Ovary (tissue), 3 donors: ENCODE measurements around the gene TTC39B.

Experiments
- POLR2A ChIP-seq: fragments of 450-650 bp; IDR thresholded peaks from one replicate; pipeline ENCODE4 v1.6.1; 2017; ENCODE audit warnings: antibody characterized with exemption, mild to moderate bottlenecking, moderate library complexity
- TF ChIP-seq, protein P1 (sequence below), 3 donors: fragments of 450-650 bp in 2 of 3; fragments of 200-600 bp in 1 of 3; IDR thresholded peaks; one replicate each; pipeline versions ENCODE4 v1.5.1 to v1.8.0; 2016 to 2022; ENCODE audit warnings: antibody characterized with exemption in 3 of 3, mild to moderate bottlenecking in 1 of 3
- donor health status: DM: no; HTN: no; CAD: no.

DNA sequence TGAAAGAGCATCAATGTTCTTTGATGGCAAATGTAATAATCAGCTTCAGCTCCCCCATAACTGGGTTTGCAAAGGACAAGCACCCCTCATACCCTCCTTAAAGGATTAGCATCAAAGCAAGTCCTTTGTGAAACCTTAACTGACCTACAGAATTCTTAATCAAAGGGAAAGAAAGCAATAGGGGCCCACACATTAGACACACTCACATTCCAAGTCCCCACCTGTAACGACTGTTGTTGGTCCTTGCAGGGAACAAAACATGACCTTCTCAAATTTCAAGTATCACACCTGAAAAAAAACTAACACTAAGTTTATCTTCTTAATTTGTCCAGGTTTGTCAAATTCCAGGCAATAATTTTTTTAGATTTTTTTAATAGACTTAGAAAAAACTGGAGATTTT, 32.6 kb downstream of the TTC39B start:
- TF ChIP-seq, protein P1, sequence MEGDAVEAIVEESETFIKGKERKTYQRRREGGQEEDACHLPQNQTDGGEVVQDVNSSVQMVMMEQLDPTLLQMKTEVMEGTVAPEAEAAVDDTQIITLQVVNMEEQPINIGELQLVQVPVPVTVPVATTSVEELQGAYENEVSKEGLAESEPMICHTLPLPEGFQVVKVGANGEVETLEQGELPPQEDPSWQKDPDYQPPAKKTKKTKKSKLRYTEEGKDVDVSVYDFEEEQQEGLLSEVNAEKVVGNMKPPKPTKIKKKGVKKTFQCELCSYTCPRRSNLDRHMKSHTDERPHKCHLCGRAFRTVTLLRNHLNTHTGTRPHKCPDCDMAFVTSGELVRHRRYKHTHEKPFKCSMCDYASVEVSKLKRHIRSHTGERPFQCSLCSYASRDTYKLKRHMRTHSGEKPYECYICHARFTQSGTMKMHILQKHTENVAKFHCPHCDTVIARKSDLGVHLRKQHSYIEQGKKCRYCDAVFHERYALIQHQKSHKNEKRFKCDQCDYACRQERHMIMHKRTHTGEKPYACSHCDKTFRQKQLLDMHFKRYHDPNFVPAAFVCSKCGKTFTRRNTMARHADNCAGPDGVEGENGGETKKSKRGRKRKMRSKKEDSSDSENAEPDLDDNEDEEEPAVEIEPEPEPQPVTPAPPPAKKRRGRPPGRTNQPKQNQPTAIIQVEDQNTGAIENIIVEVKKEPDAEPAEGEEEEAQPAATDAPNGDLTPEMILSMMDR (IDR thresholded peaks at IDR 0.05) = no peak
- no peak for TF ChIP-seq POLR2A
